Duodenal mucosa (tissue), 2 donors: ENCODE data around the gene WDR90.
A peak's percentile ranks its signal among the peaks of the same experiment; 100 is the strongest.

Experiments used
- H3K27ac ChIP-seq: one replicate; pipeline ENCODE4 v1.7.0; 2013; ENCODE audit warnings: low read depth, low read length
- H3K27me3 ChIP-seq, 2 donors: one replicate each; pipeline ENCODE4 v1.7.0; 2013; ENCODE audit warnings: low read length in 2 of 2, control low read depth in 1 of 2; ENCODE audit not compliant: insufficient read depth in 2 of 2, control insufficient read depth in 1 of 2
- H3K36me3 ChIP-seq, 2 donors: one replicate each; pipeline ENCODE4 v1.7.0; 2013; ENCODE audit warnings: low read length in 2 of 2, control low read depth in 1 of 2; ENCODE audit not compliant: insufficient read depth in 2 of 2, control insufficient read depth in 1 of 2
- H3K4me1 ChIP-seq, 2 donors: one replicate each; pipeline ENCODE4 v1.7.0; 2013; ENCODE audit warnings: low read length in 2 of 2, control low read depth in 1 of 2; ENCODE audit not compliant: insufficient read depth in 2 of 2, control insufficient read depth in 1 of 2
- H3K4me3 ChIP-seq, 2 donors: one replicate each; pipeline ENCODE4 v1.7.0; 2013; ENCODE audit warnings: low read length in 2 of 2, low read depth in 1 of 2
- H3K9ac ChIP-seq, 2 donors: one replicate each; pipeline ENCODE4 v1.7.0; 2013; ENCODE audit warnings: low read length in 2 of 2, low read depth in 1 of 2
- H3K9me3 ChIP-seq, 2 donors: one replicate each; pipeline ENCODE4 v1.7.0; 2013; ENCODE audit warnings: low read length in 2 of 2, control low read depth in 1 of 2; ENCODE audit not compliant: control insufficient read depth in 1 of 2

WDR90 gene

DNA sequence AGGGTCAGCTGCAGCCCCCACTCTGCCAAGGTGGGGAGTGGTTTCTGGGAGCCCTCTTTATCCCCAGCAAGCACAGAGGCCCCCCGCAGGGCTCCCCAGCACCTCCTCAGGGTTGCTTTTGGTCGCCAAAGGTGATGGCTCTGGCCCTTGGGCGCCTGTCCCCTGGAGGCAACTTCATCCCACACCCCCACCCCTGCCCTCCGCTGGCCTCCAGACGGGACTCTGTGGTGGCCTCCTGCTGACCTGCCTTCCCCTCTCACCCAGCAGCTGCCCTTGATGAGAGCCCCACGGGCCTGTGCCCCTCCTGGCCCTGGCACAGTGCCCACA, 10.9 kb downstream of the WDR90 start:
- no peak overlapping the region for H3K27ac ChIP-seq
- H3K4me1 ChIP-seq = peaks cover 3 to 13% of the 10 kb centered on the region in 2 donors

DNA sequence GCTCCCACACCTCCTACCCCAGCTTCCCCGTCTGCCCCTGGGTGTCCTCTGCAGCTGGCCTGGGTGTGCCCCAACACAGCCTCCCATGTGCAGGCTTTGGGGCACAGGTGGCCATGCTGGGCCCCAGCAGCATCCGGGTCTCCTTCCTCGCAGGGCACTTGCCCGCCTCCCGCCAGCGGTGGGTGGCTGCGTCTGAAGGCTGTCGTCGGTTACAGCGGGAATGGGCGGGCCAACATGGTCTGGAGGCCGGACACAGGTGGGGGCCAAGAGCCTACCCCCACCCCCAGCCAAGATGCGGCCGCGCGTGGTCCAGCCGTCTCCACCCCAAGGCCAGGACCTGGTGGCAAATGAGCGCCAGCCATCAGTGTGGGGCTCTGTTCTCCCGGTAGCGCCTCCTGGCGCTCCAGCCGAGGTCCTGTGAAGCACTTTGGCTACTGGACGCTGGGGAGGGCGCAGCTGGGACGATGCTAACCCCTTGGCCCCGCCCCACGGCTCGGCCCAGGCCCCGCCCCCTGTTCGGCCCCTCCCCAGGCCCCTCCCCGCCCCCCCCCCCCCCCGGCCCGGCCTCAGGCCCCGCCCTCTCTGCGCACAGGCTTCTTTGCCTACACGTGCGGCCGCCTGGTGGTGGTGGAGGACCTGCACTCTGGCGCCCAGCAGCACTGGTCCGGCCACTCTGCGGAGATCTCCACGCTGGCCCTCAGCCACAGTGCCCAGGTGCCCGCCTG, 11.5 kb downstream of the WDR90 start:
- Histone ChIP-seq H3K9me3 (no peaks in the 10 kb centered on the region), H3K27ac (no peak overlapping the region), H3K4me1 (peaks cover 3 to 13% of the 10 kb centered on the region in 2 donors), H3K27me3 (no peaks in the 10 kb centered on the region), H3K36me3 (peaks cover 0 to 13% of the 10 kb centered on the region in 2 donors), H3K4me3 (no peak overlapping the region), H3K9ac (peak overlapping the region; percentile 18 to 25)

More for the DNA sequence above, 10.9 kb downstream of the WDR90 start:
- H3K36me3 ChIP-seq = peaks cover 0 to 16% of the 10 kb centered on the region in 2 donors
- H3K4me3 ChIP-seq = no peak overlapping the region
- no peaks in the 10 kb centered on the region for H3K9me3 ChIP-seq
- peak overlapping the region; percentile 18 to 25 for H3K9ac ChIP-seq
- H3K27me3 ChIP-seq = no peaks in the 10 kb centered on the region

DNA sequence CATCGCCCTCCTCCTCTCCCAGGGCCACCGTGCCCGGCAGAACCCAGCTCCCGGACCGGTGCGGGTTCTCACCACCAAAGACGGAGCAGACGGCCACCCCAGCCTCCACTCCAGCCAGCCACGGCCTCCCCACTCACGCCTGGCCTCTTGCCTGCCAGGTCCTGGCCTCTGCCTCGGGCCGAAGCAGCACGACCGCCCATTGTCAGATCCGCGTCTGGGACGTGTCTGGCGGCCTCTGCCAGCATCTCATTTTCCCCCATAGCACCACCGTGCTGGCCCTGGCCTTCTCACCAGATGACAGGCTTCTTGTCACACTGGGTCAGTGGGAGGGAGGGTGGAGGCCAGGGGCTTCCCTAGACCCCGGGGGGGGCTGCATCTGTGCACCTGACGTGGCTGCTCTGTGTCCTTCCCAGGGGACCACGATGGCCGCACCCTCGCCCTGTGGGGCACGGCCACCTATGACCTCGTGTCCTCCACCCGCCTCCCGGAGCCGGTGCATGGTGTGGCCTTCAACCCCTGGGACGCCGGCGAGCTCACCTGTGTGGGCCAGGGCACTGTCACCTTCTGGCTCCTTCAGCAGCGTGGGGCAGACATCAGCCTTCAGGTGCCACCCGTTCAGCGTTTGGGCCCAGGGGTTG, 12.1 kb downstream of the WDR90 start:
- Histone ChIP-seq H3K27ac (no peak overlapping the region), H3K36me3 (peaks cover 0 to 12% of the 10 kb centered on the region in 2 donors), H3K4me1 (peaks cover 3 to 13% of the 10 kb centered on the region in 2 donors), H3K9ac (no peak overlapping the region), H3K4me3 (no peak overlapping the region), H3K9me3 (no peaks in the 10 kb centered on the region), H3K27me3 (no peaks in the 10 kb centered on the region)

DNA sequence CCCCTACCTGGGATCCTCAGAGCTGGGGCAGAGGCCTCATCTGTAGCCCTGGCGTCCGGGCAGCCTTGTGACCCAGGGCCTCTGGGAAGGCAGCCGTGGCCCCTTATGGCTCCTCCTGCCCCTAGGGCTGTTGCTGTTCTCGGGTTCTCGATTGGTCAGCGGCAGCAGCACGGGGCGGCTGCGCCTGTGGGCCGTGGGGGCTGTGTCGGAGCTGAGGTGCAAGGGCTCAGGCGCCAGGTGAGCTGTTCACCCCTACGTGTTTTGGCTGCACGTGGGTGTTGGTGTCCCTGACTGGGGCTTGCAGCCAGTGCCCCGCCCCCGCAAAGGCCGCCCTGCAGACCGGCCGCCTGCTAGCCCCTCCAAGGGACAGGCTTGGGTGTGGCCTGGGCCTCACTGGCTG, 12.9 kb downstream of the WDR90 start:
- Histone ChIP-seq H3K27ac (no peak overlapping the region), H3K4me1 (peaks cover 3 to 13% of the 10 kb centered on the region in 2 donors), H3K9me3 (no peaks in the 10 kb centered on the region), H3K9ac (no peak overlapping the region), H3K27me3 (no peaks in the 10 kb centered on the region), H3K36me3 (peaks cover 0 to 12% of the 10 kb centered on the region in 2 donors), H3K4me3 (no peak overlapping the region)

DNA sequence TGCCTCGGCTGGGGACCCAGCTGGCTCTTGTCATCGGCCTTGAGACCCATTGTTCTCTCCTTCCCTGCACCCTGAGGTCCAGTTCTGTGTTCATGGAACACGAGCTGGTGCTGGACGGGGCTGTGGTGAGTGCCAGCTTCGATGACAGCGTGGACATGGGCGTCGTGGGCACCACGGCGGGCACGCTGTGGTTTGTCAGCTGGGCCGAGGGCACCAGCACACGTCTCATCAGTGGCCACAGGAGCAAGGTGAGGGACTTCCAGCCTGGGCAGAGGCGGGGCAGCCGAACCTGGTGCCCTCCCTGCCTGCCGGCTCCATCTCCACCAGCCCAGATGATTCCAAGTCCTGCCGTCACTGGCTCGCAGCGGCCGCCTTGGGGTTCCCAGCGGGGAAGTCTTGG, 13.4 kb downstream of the WDR90 start:
- peaks cover 6 to 17% of the 10 kb centered on the region in 2 donors for H3K4me1 ChIP-seq
- no peaks in the 10 kb centered on the region for H3K9me3 ChIP-seq
- no peak overlapping the region for H3K27ac ChIP-seq
- H3K27me3 ChIP-seq = no peaks in the 10 kb centered on the region
- H3K4me3 ChIP-seq = no peak overlapping the region
- H3K9ac ChIP-seq = no peak overlapping the region
- H3K36me3 ChIP-seq = peaks cover 0 to 12% of the 10 kb centered on the region in 2 donors

DNA sequence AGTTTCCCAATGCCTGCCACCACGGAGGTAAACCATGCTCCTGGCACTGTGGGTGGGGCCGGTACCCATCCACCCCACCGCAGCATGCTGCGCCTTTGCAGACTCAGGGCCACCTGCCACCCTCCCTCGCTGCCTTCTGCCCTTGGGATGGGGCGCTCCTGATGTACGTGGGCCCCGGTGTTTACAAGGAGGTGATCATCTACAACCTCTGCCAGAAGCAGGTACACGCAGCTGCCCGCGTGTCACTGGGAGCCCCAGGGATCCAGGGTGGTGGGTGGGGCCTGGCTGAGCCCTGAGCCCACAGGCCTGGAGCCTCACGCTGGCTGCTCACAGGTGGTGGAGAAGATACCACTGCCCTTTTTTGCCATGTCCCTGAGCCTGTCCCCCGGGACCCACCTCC, 17.4 kb downstream of the WDR90 start:
- H3K27me3 ChIP-seq = no peaks in the 10 kb centered on the region
- no peak overlapping the region for H3K9ac ChIP-seq
- H3K36me3 ChIP-seq = peaks cover 13 to 24% of the 10 kb centered on the region in 2 donors

DNA sequence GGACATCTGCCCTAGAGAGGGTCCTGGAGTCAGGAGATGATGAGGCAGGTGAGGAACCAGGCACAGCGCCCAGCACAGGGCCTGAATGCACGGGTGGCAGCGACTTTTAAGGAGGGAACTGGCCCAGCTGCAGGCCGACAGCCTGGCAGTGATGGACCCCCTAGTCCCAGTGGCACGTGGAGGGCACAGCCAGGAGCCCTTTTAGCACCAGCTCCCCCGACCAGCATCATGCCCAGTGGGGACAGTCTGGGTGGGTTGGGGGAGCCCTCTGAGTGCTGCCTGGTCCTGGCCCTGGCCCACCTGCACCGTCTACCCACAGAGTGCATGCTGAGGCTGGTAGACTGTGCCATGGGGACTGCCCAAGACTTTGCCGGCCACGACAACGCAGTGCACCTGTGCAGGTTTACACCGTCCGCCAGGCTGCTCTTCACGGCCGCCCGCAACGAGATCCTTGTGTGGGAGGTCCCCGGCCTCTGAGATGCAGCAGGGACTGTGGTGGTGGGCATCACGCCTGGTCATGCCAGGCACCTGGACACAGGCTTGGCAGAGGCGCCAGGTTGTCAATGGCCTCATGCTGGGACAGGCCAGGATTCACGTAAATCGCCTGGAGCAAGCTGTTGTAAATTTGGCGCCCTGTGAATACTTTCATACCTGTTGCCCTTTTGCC, 18.1 kb downstream of the WDR90 start:
- no peak overlapping the region for H3K27ac ChIP-seq
- no peaks in the 10 kb centered on the region for H3K27me3 ChIP-seq
- H3K4me1 ChIP-seq = peaks cover 14 to 16% of the 10 kb centered on the region in 2 donors
- peaks cover 16 to 30% of the 10 kb centered on the region in 2 donors for H3K36me3 ChIP-seq
- peak overlapping the region in 1 of 2 donors; percentile 60 for H3K9ac ChIP-seq
- H3K4me3 ChIP-seq = peak overlapping the region; percentile 24 to 32
- H3K9me3 ChIP-seq = no peaks in the 10 kb centered on the region

More for the DNA sequence above, 17.4 kb downstream of the WDR90 start:
- Histone ChIP-seq H3K4me1 (peaks cover 14 to 16% of the 10 kb centered on the region in 2 donors), H3K27ac (no peak overlapping the region), H3K4me3 (no peak overlapping the region), H3K9me3 (no peaks in the 10 kb centered on the region)

DNA sequence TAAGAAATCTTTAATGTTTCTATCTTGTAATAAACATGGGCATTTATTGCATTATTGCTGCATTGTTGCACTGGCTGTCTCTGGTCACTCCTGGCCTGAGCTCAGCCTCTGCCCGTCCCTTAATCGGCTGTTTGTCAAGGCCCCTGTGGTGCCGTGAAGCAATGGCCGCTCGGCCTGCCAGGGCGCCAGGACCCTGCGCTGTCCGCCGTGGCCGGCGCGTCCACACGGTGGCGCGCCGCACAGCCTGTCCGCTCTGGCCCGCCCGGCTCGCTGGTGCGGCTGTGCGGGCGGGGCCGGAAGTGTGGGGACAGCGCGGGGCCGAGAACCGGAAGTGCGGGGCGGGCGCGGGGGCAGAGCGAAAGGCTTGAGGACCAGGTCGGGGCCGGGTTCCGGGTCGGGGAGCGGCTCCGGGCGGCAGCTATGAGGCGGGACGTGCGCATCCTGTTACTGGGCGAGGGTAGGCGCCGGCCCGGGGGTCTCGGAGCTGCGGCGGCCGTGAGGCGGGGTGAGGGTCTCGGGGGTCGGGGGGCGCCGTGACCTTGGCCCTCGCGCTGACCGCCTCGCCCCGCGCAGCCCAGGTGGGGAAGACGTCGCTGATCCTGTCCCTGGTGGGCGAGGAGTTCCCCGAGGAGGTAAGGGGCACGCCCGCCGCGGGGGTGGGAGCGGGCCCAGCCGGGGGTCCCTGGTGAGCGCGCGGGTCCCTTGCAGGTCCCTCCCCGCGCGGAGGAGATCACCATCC, 18.8 kb downstream of the WDR90 start, which contains the start of gene RHOT2:
RHOT2 (plus strand) TSS at position 353 of the 739 bp plus-strand sequence; CDS start at position 421, 68 bp downstream.
- Histone ChIP-seq H3K27me3 (no peaks in the 10 kb centered on the region), H3K9me3 (no peaks in the 10 kb centered on the region), H3K4me3 (peak within 1 kb of the TSS; percentile 77 to 80), H3K9ac (peak within 1 kb of the TSS; percentile 74 to 79), H3K36me3 (peaks cover 21 to 37% of the 10 kb centered on the region in 2 donors), H3K4me1 (peaks cover 14 to 16% of the 10 kb centered on the region in 2 donors), H3K27ac (peak within 1 kb of the TSS; percentile 66)

DNA sequence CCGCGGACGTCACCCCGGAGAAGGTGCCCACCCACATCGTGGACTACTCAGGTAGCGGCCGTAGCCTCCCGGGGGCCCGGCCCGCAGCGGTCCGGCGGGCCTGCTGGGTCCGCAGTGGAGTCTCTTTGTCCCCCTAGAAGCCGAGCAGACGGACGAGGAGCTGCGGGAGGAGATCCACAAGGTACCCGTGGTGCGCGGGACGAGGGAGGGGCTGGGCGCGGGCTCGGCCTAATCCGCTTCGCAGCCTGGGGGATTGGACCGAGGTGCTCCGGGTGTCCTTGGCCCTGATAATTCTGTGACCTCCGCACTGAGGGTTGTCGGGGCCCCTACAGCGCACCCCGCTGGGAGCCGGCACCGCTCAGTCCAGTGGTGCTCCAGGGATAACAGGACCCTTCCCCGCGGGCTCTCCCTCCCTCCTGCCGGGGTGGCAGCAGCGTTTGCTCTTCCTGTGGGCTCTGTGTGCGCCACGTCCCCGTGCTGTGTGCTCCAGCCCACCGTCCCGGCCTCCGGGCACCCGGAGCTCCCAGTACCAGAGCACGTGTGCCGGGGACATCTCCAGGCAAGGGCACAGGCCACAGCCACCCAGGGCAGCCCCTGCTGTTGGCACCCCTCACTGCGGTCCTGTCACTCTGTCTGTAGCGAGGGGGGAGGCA, 19.5 kb downstream of the WDR90 start:
- Histone ChIP-seq H3K9me3 (no peaks in the 10 kb centered on the region), H3K36me3 (peaks cover 22 to 43% of the 10 kb centered on the region in 2 donors), H3K4me3 (peak overlapping the region; percentile 77 to 80), H3K4me1 (peaks cover 14 to 16% of the 10 kb centered on the region in 2 donors), H3K27me3 (no peaks in the 10 kb centered on the region), H3K9ac (peak overlapping the region; percentile 74 to 79), H3K27ac (peak overlapping the region; percentile 66)
